DOHH2 (cell line): ENCODE measurements around the gene F8.
"Not testable (repeated sequence)": the region's sequence is repeated elsewhere in the genome, so short reads cannot be mapped to it uniquely, and the experiment has no call there.

Experiments used
- H3F3A ChIP-seq: fragments of 200-600 bp; sonication (generic), shearing (Covaris generic); 2 replicates; pipeline ENCODE4 v1.6.0; 2016; ENCODE audit warnings: antibody characterized with exemption, mild to moderate bottlenecking; ENCODE audit not compliant: control insufficient read depth, insufficient read depth
- H3K27ac ChIP-seq: fragments of 200-600 bp; sonication (generic); 2 replicates; pipeline ENCODE4 v1.5.1; 2014; ENCODE audit warnings: low read depth, mild to moderate bottlenecking, low read length, moderate library complexity
- H3K27me3 ChIP-seq: fragments of 200-600 bp; sonication (generic); 2 replicates; pipeline ENCODE4 v1.6.1; 2014; ENCODE audit warnings: mild to moderate bottlenecking, low read length, mixed read lengths; ENCODE audit not compliant: control insufficient read depth
- H3K36me3 ChIP-seq: fragments of 200-600 bp; sonication (generic); 2 replicates; pipeline ENCODE4 v1.6.1; 2014; ENCODE audit warnings: mild to moderate bottlenecking, low read length, moderate library complexity, mixed read lengths; ENCODE audit not compliant: control insufficient read depth
- H3K4me1 ChIP-seq: fragments of 200-600 bp; sonication (generic); 2 replicates; pipeline ENCODE4 v1.6.1; 2014; ENCODE audit warnings: mild to moderate bottlenecking, low read length, mixed read lengths; ENCODE audit not compliant: control insufficient read depth
- H3K4me2 ChIP-seq: fragments of 200-600 bp; sonication (generic); 2 replicates; pipeline ENCODE4 v1.6.0; 2014; ENCODE audit warnings: mild to moderate bottlenecking, low read length, moderate library complexity
- H3K4me3 ChIP-seq: fragments of 200-600 bp; sonication (generic); 2 replicates; pipeline ENCODE4 v1.5.1; 2014; ENCODE audit warnings: mild to moderate bottlenecking, low read length, mixed read lengths
- H3K79me2 ChIP-seq: fragments of 200-600 bp; sonication (generic); 2 replicates; pipeline ENCODE4 v1.6.1; 2014; ENCODE audit warnings: mild to moderate bottlenecking, low read length, mixed read lengths; ENCODE audit not compliant: control insufficient read depth
- H3K9me2 ChIP-seq: fragments of 200-600 bp; sonication (generic); replicated peaks from 2 replicates; pipeline ENCODE4 v1.6.1; 2014; ENCODE audit warnings: mild to moderate bottlenecking, low read length, mixed read lengths; ENCODE audit not compliant: control insufficient read depth
- H3K9me3 ChIP-seq: fragments of 200-600 bp; sonication (generic); 2 replicates; pipeline ENCODE4 v1.6.1; 2014; ENCODE audit warnings: antibody characterized with exemption, low read length, mixed read lengths; ENCODE audit not compliant: control insufficient read depth, insufficient read depth
- H4K20me1 ChIP-seq: fragments of 200-600 bp; sonication (generic); 2 replicates; pipeline ENCODE4 v1.6.0; 2014; ENCODE audit warnings: low read depth, mild to moderate bottlenecking, antibody characterized with exemption, low read length, moderate library complexity; ENCODE audit not compliant: control insufficient read depth, insufficient read depth
- EZH2phosphoT487 ChIP-seq: fragments of 200-600 bp; sonication (generic); IDR thresholded peaks from 2 replicates; pipeline ENCODE4 v1.6.1; 2017; ENCODE audit warnings: borderline replicate concordance, mild to moderate bottlenecking, antibody characterized with exemption, low read length, moderate library complexity, mixed read lengths
- TF ChIP-seq, protein P1 (sequence below): fragments of 200-600 bp; sonication (generic); IDR thresholded peaks from one replicate; pipeline ENCODE4 v1.5.1; 2014; ENCODE audit warnings: antibody characterized with exemption, mild to moderate bottlenecking, low read depth, low read length; ENCODE audit not compliant: poor library complexity, severe bottlenecking

Gene F8

DNA sequence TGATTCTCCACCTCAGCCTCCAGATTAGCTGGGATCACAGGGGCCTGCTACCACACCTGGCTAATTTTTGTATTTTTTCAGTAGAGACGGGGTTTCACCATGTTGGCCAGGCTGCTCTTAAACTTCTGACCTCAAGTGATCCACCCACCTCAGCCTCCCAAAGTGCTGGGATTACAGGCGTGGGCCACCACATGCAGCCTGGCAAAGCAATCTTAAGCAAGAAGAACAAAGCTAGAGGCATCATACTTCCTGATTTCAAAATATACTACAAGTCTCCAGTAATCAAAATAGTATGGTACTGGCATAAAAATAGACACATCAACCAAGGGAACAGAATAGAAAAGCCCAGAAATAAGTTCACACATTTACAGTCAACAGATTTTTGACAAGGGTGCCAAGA lies 149.2 kb downstream of the F8 start:
- Histone ChIP-seq H3K79me2 (no peaks in the 10 kb centered on the region), H3K36me3 (no peaks in the 10 kb centered on the region)
- TF ChIP-seq EZH2phosphoT487, result no peak
- TF ChIP-seq, protein P1, sequence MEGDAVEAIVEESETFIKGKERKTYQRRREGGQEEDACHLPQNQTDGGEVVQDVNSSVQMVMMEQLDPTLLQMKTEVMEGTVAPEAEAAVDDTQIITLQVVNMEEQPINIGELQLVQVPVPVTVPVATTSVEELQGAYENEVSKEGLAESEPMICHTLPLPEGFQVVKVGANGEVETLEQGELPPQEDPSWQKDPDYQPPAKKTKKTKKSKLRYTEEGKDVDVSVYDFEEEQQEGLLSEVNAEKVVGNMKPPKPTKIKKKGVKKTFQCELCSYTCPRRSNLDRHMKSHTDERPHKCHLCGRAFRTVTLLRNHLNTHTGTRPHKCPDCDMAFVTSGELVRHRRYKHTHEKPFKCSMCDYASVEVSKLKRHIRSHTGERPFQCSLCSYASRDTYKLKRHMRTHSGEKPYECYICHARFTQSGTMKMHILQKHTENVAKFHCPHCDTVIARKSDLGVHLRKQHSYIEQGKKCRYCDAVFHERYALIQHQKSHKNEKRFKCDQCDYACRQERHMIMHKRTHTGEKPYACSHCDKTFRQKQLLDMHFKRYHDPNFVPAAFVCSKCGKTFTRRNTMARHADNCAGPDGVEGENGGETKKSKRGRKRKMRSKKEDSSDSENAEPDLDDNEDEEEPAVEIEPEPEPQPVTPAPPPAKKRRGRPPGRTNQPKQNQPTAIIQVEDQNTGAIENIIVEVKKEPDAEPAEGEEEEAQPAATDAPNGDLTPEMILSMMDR, result no peak

DNA sequence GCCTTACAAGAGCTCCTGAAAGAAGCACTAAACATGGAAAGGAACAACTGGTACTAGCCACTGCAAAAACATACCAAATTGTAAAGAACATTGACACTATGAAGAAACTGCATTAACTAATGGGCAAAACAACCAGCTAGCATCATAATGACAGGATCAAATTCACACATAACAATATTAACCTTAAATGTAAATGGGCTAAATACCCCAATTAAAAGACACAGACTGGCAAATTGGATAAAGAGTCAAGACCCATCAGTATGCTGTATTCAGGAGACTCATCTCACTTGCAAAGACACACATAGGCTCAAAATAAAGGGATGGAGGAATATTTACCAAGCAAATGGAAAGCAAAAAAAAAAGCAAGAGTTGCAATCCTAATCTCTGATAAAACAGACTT lies 154.0 kb downstream of the F8 start:
- not testable (repeated sequence) for H3K36me3 ChIP-seq, H3K27ac ChIP-seq, H3K4me1 ChIP-seq, H3F3A ChIP-seq, H3K27me3 ChIP-seq, H3K79me2 ChIP-seq, H3K4me2 ChIP-seq, H4K20me1 ChIP-seq, H3K9me3 ChIP-seq, H3K9me2 ChIP-seq, H3K4me3 ChIP-seq

More for the DNA sequence above, 149.2 kb downstream of the F8 start:
- Histone ChIP-seq H3K9me2 (no peaks in the 10 kb centered on the region), H3K4me3 (no peak overlapping the region), H3K9me3 (no peaks in the 10 kb centered on the region), H3K4me2 (no peak overlapping the region), H4K20me1 (no peaks in the 10 kb centered on the region), H3F3A (no peaks in the 10 kb centered on the region), H3K27ac (no peak overlapping the region), H3K4me1 (no peaks in the 10 kb centered on the region), H3K27me3 (no peaks in the 10 kb centered on the region)

DNA sequence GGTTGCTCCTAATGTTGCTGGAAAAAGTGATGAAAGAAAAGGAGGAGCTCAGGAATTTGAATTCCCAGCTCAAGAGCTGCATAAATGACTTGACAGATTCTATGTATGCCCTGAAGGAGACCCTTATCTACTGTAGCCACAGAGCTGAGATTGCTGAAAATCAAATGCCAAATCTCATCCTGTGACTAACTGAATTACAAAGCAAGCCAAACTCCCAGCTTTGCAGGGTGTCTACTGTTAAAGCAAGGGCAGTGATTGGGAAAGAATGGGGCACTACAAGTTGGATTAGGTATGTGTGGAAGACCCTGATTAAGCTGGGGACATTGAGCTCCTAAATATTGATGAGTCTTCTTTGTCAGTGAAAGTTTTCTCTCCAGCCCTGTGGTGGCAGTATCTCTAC lies 167.3 kb downstream of the F8 start:
- no peak overlapping the region for H3K4me3 ChIP-seq
- no peaks in the 10 kb centered on the region for H3K27me3 ChIP-seq
- H3K4me1 ChIP-seq, result no peaks in the 10 kb centered on the region
- H4K20me1 ChIP-seq, result no peaks in the 10 kb centered on the region
- TF ChIP-seq, protein P1, result no peak
- no peak for TF ChIP-seq EZH2phosphoT487
- H3K9me2 ChIP-seq, result no peaks in the 10 kb centered on the region
- no peak overlapping the region for H3K4me2 ChIP-seq
- no peaks in the 10 kb centered on the region for H3K79me2 ChIP-seq
- H3K27ac ChIP-seq, result no peak overlapping the region
- H3K36me3 ChIP-seq, result no peaks in the 10 kb centered on the region
- no peaks in the 10 kb centered on the region for H3F3A ChIP-seq
- no peaks in the 10 kb centered on the region for H3K9me3 ChIP-seq

DNA sequence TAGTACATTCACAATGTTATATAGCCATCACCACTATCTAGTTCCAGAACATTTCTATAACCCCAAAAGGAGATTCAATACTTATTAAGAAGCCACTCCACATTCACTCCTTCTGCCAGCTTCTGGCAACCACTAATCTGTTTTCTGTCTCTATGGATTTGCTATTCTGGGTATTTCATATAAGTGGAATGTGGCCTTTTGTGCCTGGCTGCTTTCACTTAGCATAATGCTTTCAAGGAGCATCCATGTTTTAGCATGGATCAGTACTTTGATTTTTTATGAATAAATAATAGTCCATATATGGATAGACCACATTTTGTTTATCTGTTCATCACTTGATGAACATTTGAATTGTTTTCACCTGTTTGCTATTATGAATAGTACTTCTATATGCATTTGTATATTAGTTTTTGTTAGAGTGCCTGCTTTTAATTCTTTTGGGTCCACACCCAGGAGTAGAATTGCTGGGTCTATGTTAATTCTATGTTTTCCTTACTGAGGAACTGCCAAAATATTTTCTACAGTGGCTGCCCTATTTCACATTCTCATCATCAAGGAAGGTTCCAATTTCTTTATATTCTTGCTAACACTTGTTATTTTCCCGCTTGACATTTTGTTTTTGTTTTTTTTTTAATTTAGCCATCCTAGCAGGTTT lies 171.4 kb downstream of the F8 start:
- Histone ChIP-seq H3K79me2 (no peaks in the 10 kb centered on the region), H3K9me2 (no peaks in the 10 kb centered on the region)
- TF ChIP-seq EZH2phosphoT487, result no peak
- TF ChIP-seq, protein P1, result no peak

More for the DNA sequence above, 171.4 kb downstream of the F8 start:
- H3K27ac ChIP-seq, result no peak overlapping the region
- H3K4me3 ChIP-seq, result no peak overlapping the region
- no peaks in the 10 kb centered on the region for H3F3A ChIP-seq
- no peaks in the 10 kb centered on the region for H3K9me3 ChIP-seq
- no peaks in the 10 kb centered on the region for H3K36me3 ChIP-seq
- H3K4me2 ChIP-seq, result no peak overlapping the region
- H4K20me1 ChIP-seq, result no peaks in the 10 kb centered on the region
- H3K27me3 ChIP-seq, result no peaks in the 10 kb centered on the region
- H3K4me1 ChIP-seq, result no peaks in the 10 kb centered on the region
